Gastrocnemius medialis (tissue), 4 donors: Measurements from ENCODE around the gene ANAPC7.

Experiments used
- POLR2A ChIP-seq, 2 donors: fragments of 450-650 bp; IDR thresholded peaks; one replicate each; pipeline ENCODE4 v1.6.1; 2017; ENCODE audit warnings: antibody characterized with exemption in 2 of 2, mild to moderate bottlenecking in 2 of 2, moderate library complexity in 2 of 2
- TF ChIP-seq, protein P1 (sequence below), 5 experiments: fragments of 450-650 bp in 3 of 5; fragments of 200-600 bp in 2 of 5; sonication (generic) in 2 of 5; IDR thresholded peaks in 4 of 5; conservative IDR thresholded peaks in 1 of 5; 1 replicate in 4 of 5; 2 replicates in 1 of 5; pipeline ENCODE4 v1.5.1; 2016 to 2019; ENCODE audit warnings: antibody characterized with exemption in 5 of 5, mild to moderate bottlenecking in 3 of 5, moderate library complexity in 3 of 5

DNA sequence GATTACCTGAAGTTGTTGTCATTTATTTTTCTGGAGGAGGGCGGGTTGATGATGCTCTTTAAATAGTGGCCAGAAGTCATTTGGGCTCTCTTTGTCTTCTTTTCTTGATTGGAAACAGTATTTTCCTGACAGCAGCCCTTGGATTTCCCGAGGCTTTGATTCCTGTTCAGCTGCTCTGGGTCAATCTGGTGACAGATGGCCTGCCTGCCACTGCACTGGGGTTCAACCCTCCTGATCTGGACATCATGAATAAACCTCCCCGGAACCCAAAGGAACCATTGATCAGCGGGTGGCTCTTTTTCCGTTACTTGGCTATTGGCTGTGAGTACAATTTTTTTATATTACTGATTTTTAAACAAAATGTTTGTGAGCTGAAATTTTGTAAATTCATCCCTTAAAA, 60.4 kb downstream of the ANAPC7 start:
- TF ChIP-seq, protein P1, sequence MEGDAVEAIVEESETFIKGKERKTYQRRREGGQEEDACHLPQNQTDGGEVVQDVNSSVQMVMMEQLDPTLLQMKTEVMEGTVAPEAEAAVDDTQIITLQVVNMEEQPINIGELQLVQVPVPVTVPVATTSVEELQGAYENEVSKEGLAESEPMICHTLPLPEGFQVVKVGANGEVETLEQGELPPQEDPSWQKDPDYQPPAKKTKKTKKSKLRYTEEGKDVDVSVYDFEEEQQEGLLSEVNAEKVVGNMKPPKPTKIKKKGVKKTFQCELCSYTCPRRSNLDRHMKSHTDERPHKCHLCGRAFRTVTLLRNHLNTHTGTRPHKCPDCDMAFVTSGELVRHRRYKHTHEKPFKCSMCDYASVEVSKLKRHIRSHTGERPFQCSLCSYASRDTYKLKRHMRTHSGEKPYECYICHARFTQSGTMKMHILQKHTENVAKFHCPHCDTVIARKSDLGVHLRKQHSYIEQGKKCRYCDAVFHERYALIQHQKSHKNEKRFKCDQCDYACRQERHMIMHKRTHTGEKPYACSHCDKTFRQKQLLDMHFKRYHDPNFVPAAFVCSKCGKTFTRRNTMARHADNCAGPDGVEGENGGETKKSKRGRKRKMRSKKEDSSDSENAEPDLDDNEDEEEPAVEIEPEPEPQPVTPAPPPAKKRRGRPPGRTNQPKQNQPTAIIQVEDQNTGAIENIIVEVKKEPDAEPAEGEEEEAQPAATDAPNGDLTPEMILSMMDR (IDR thresholded peaks at IDR 0.05 in 4 of 5, conservative IDR thresholded peaks at IDR 0.05 in 1 of 5): no peak
- TF ChIP-seq POLR2A (IDR thresholded peaks at IDR 0.05): no peak
